Stimulated activated naive B cell treated with anti-CD40 and anti-IgM and Interleukin-4, amounts not matched to agents 10 μg/mL and 1 μg/mL and 100 μg/mL, for 72 hours (primary cell): Measurements from ENCODE around the gene TMOD3.
A peak's percentile ranks its signal among the peaks of the same experiment; 100 is the strongest.
"Not testable (repeated sequence)": the region's sequence is repeated elsewhere in the genome, so short reads cannot be mapped to it uniquely, and the experiment has no call there.

ENCODE experiments used
- ATAC-seq, 2 donors: fragments of 150-1000 bp; cut with Tn5 transposase; replicated peaks; 2 replicates each; pipeline ENCODE4 v1.10.0; 2021; ENCODE audit warnings: moderate library complexity in 1 of 2
- DNase-seq: peaks from one replicate; pipeline ENCODE4 v3.0.0; 2021
- H3K27ac Mint-ChIP-seq: one replicate; pipeline ENCODE4 v1.8.0; 2022; ENCODE audit warnings: mild to moderate bottlenecking, mixed read lengths
- H3K27me3 Mint-ChIP-seq, 2 donors: one replicate each; pipeline ENCODE4 v1.8.0; 2022; ENCODE audit warnings: mixed read lengths in 2 of 2
- H3K36me3 Mint-ChIP-seq, 2 donors: one replicate each; pipeline ENCODE4 v1.8.0; 2022; ENCODE audit warnings: mixed read lengths in 2 of 2, mild to moderate bottlenecking in 1 of 2
- H3K4me1 Mint-ChIP-seq, 2 donors: one replicate each; pipeline ENCODE4 v1.8.0; 2022; ENCODE audit warnings: mixed read lengths in 2 of 2, mild to moderate bottlenecking in 1 of 2
- H3K4me3 Mint-ChIP-seq, 2 donors: one replicate each; pipeline ENCODE4 v1.8.0; 2022; ENCODE audit warnings: mild to moderate bottlenecking in 2 of 2, mixed read lengths in 2 of 2, moderate library complexity in 1 of 2
- H3K9me3 Mint-ChIP-seq, 2 donors: one replicate each; pipeline ENCODE4 v1.8.0; 2022; ENCODE audit warnings: mixed read lengths in 2 of 2, mild to moderate bottlenecking in 1 of 2

Gene TMOD3

GRCh38 chr15:51829376-51830275 lies at the start of gene TMOD3:
TMOD3 (plus strand) TSS chr15:51829653; CDS start chr15:51862885, 33,232 bp downstream.
- DNase-seq: peak; percentile 88
- Mint-ChIP-seq H3K4me3 (peak within 1 kb of the TSS; percentile 95 to 97), H3K9me3 (no peaks in the 10 kb centered on the region), H3K27me3 (no peaks in the 10 kb centered on the region), H3K36me3 (peaks cover 3 to 8% of the 10 kb centered on the region in 2 donors), H3K4me1 (peaks cover 10 to 38% of the 10 kb centered on the region in 2 donors), H3K27ac (peak within 1 kb of the TSS; percentile 96)
- peak; percentile 94 to 95 for ATAC-seq

GRCh38 chr15:51780636-51781035 lies 48.8 kb upstream of the TMOD3 start:
- no peak overlapping the region for H3K27ac Mint-ChIP-seq
- ATAC-seq: no peak
- no peaks in the 10 kb centered on the region for H3K9me3 Mint-ChIP-seq
- peaks cover 11 to 25% of the 10 kb centered on the region in 2 donors for H3K36me3 Mint-ChIP-seq
- no peaks in the 10 kb centered on the region for H3K27me3 Mint-ChIP-seq
- peaks cover 8 to 11% of the 10 kb centered on the region in 2 donors for H3K4me1 Mint-ChIP-seq
- no peak for DNase-seq
- H3K4me3 Mint-ChIP-seq: no peak overlapping the region

GRCh38 chr15:51781506-51781905 lies 47.9 kb upstream of the TMOD3 start:
- peaks cover under 1 to 6% of the 10 kb centered on the region in 2 donors for H3K4me1 Mint-ChIP-seq
- ATAC-seq (peak in 1 of 2 donors; percentile 63), DNase-seq (no peak)
- no peaks in the 10 kb centered on the region for H3K27me3 Mint-ChIP-seq
- H3K4me3 Mint-ChIP-seq: no peak overlapping the region
- no peaks in the 10 kb centered on the region for H3K9me3 Mint-ChIP-seq
- H3K36me3 Mint-ChIP-seq: peaks cover 11 to 25% of the 10 kb centered on the region in 2 donors
- H3K27ac Mint-ChIP-seq: peak overlapping the region; percentile 26

GRCh38 chr15:51782357-51782896 lies 47.0 kb upstream of the TMOD3 start:
- no peak for ATAC-seq
- peaks cover 0 to 3% of the 10 kb centered on the region in 2 donors for H3K4me1 Mint-ChIP-seq
- no peak for DNase-seq
- no peaks in the 10 kb centered on the region for H3K27me3 Mint-ChIP-seq
- H3K36me3 Mint-ChIP-seq: peaks cover 11 to 26% of the 10 kb centered on the region in 2 donors
- no peaks in the 10 kb centered on the region for H3K9me3 Mint-ChIP-seq
- H3K27ac Mint-ChIP-seq: no peak overlapping the region
- no peak overlapping the region for H3K4me3 Mint-ChIP-seq

- no peaks in the 10 kb centered on the region for H3K9me3 Mint-ChIP-seq
- H3K27ac Mint-ChIP-seq: no peak overlapping the region
- H3K4me1 Mint-ChIP-seq: peaks cover 0 to 3% of the 10 kb centered on the region in 2 donors
- ATAC-seq (no peak), DNase-seq (no peak)
- H3K36me3 Mint-ChIP-seq: peaks cover 13 to 31% of the 10 kb centered on the region in 2 donors
- H3K27me3 Mint-ChIP-seq: no peaks in the 10 kb centered on the region
- no peak overlapping the region for H3K4me3 Mint-ChIP-seq
Observed at GRCh38 chr15:51783967-51784366, 45.5 kb upstream of the TMOD3 start.

GRCh38 chr15:51787130-51787529 lies 42.3 kb upstream of the TMOD3 start:
- not testable (repeated sequence) for DNase-seq, H3K4me1 Mint-ChIP-seq, H3K9me3 Mint-ChIP-seq, H3K27me3 Mint-ChIP-seq, H3K4me3 Mint-ChIP-seq, ATAC-seq, H3K27ac Mint-ChIP-seq
- peaks cover 9 to 20% of the 10 kb centered on the region in 2 donors for H3K36me3 Mint-ChIP-seq

GRCh38 chr15:51792474-51792873 lies 37.0 kb upstream of the TMOD3 start:
- H3K9me3 Mint-ChIP-seq, H3K4me1 Mint-ChIP-seq, DNase-seq, ATAC-seq, H3K27ac Mint-ChIP-seq, H3K4me3 Mint-ChIP-seq, H3K36me3 Mint-ChIP-seq, H3K27me3 Mint-ChIP-seq: not testable (repeated sequence)

GRCh38 chr15:51793521-51794305 lies 35.7 kb upstream of the TMOD3 start:
- Mint-ChIP-seq H3K36me3 (peaks cover 4 to 5% of the 10 kb centered on the region in 2 donors), H3K9me3 (peaks cover 0 to 3% of the 10 kb centered on the region in 2 donors), H3K4me3 (no peak overlapping the region), H3K27ac (no peak overlapping the region), H3K4me1 (no peaks in the 10 kb centered on the region), H3K27me3 (no peaks in the 10 kb centered on the region)
- DNase-seq (no peak), ATAC-seq (no peak)

- H3K36me3 Mint-ChIP-seq: peaks cover 11 to 15% of the 10 kb centered on the region in 2 donors
- H3K4me1 Mint-ChIP-seq: peaks cover 3 to 7% of the 10 kb centered on the region in 2 donors
- no peak for DNase-seq
- ATAC-seq: no peak
- no peak overlapping the region for H3K4me3 Mint-ChIP-seq
- peaks cover 0 to 3% of the 10 kb centered on the region in 2 donors for H3K9me3 Mint-ChIP-seq
- no peaks in the 10 kb centered on the region for H3K27me3 Mint-ChIP-seq
- no peak overlapping the region for H3K27ac Mint-ChIP-seq
Observed at GRCh38 chr15:51796847-51797401, 32.5 kb upstream of the TMOD3 start.

- DNase-seq: no peak
- no peak overlapping the region for H3K4me3 Mint-ChIP-seq
- no peak for ATAC-seq
- peaks cover 11 to 15% of the 10 kb centered on the region in 2 donors for H3K36me3 Mint-ChIP-seq
- H3K4me1 Mint-ChIP-seq: peaks cover 3 to 7% of the 10 kb centered on the region in 2 donors
- H3K27me3 Mint-ChIP-seq: no peaks in the 10 kb centered on the region
- no peak overlapping the region for H3K27ac Mint-ChIP-seq
- no peaks in the 10 kb centered on the region for H3K9me3 Mint-ChIP-seq
Observed at GRCh38 chr15:51798281-51798680, 31.2 kb upstream of the TMOD3 start.

- no peak overlapping the region for H3K4me3 Mint-ChIP-seq
Observed at GRCh38 chr15:51799282-51800252, 29.9 kb upstream of the TMOD3 start.

GRCh38 chr15:51801391-51801835 lies 28.0 kb upstream of the TMOD3 start:
- Mint-ChIP-seq H3K4me3 (no peak overlapping the region), H3K27me3 (no peaks in the 10 kb centered on the region), H3K4me1 (peaks cover 3 to 7% of the 10 kb centered on the region in 2 donors), H3K27ac (no peak overlapping the region), H3K9me3 (no peaks in the 10 kb centered on the region), H3K36me3 (peaks cover 14 to 18% of the 10 kb centered on the region in 2 donors)
- DNase-seq (no peak), ATAC-seq (peak; percentile 56 to 63)

More at GRCh38 chr15:51799282-51800252, 29.9 kb upstream of the TMOD3 start:
- DNase-seq: no peak
- Mint-ChIP-seq H3K27me3 (no peaks in the 10 kb centered on the region), H3K4me1 (peaks cover 3 to 7% of the 10 kb centered on the region in 2 donors), H3K36me3 (peaks cover 11 to 15% of the 10 kb centered on the region in 2 donors), H3K9me3 (no peaks in the 10 kb centered on the region), H3K27ac (no peak overlapping the region)
- ATAC-seq: no peak

- Mint-ChIP-seq H3K4me3 (no peak overlapping the region), H3K4me1 (peaks cover 3 to 7% of the 10 kb centered on the region in 2 donors), H3K27ac (no peak overlapping the region), H3K27me3 (no peaks in the 10 kb centered on the region), H3K9me3 (no peaks in the 10 kb centered on the region), H3K36me3 (peaks cover 25 to 30% of the 10 kb centered on the region in 2 donors)
- ATAC-seq: no peak
- DNase-seq: no peak
Observed at GRCh38 chr15:51802593-51802992, 26.9 kb upstream of the TMOD3 start.
